Tibial artery (tissue), 4 donors: Measurements from ENCODE around the gene MYH15.

Experiments
- DNase-seq, 2 donors: peaks; one replicate each; pipeline ENCODE4 v3.0.0-alpha.2; 2019
- H3K27ac ChIP-seq, 2 donors: fragments of 200-600 bp; sonication (generic) in 1 of 2; 1 replicate in 1 of 2; 2 replicates in 1 of 2; pipeline ENCODE4 v1.5.1; 2018 to 2019; ENCODE audit warnings: mild to moderate bottlenecking in 1 of 2
- H3K27me3 ChIP-seq, 2 donors: fragments of 200-600 bp; sonication (generic) in 1 of 2; one replicate each; pipeline versions ENCODE4 v1.5.1 to v1.6.0; 2016 to 2019
- H3K36me3 ChIP-seq, 3 donors: fragments of 200-600 bp; sonication (generic) in 2 of 3; one replicate each; pipeline ENCODE4 v1.5.1; 2016 to 2019; ENCODE audit warnings: mild to moderate bottlenecking in 2 of 3
- H3K4me1 ChIP-seq, 4 donors: fragments of 200-600 bp; sonication (generic) in 2 of 4; 1 replicate in 3 of 4; 2 replicates in 1 of 4; pipeline ENCODE4 v1.5.1; 2016 to 2019
- H3K4me3 ChIP-seq, 2 donors: fragments of 200-600 bp; sonication (generic) in 1 of 2; 1 replicate in 1 of 2; 2 replicates in 1 of 2; pipeline ENCODE4 v1.5.1; 2018 to 2019; ENCODE audit warnings: mild to moderate bottlenecking in 2 of 2
- H3K9me3 ChIP-seq, 3 donors: fragments of 200-600 bp; sonication (generic) in 1 of 3; one replicate each; pipeline ENCODE4 v1.5.1; 2016 to 2019
- intact Hi-C: fragments of 100-400 bp; cut with DNase I; formaldehyde crosslinking; loops from one replicate; pipeline ENCODE4 v1.15.0; 2023; ENCODE audit warnings: low total_unique reads
- TF ChIP-seq, protein P1 (sequence below), 2 experiments: fragments of 200-600 bp in 1 of 2; fragments of 450-650 bp in 1 of 2; IDR thresholded peaks; one replicate each; pipeline ENCODE4 v1.5.1; 2017 to 2019; ENCODE audit warnings: antibody characterized with exemption in 2 of 2, mild to moderate bottlenecking in 1 of 2, moderate library complexity in 1 of 2

MYH15 gene

DNA sequence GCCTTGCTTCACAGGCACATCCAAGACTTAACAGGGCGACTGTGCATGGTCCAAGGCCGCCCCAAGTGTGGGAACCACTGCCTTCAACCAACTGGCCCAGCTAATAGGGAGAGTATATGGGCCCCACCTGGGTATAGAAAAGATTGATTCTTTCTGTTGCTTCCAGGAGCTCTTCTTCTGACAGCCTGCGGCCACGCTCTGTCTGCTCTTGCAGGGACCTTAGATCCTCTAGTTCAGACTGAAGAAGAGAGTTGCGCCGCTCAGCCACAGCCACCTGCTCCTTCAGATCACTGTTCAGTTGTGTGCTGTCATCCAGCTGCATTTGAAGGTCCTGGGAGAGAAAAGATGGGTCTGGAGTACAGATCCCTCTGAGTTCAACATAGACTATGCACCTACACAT is 111.9 kb downstream of the MYH15 start:
- no peak for DNase-seq
- no peak overlapping the region for H3K27ac ChIP-seq
- no peaks in the 10 kb centered on the region for H3K36me3 ChIP-seq
- intact Hi-C loops: no loop called here
- TF ChIP-seq, protein P1, sequence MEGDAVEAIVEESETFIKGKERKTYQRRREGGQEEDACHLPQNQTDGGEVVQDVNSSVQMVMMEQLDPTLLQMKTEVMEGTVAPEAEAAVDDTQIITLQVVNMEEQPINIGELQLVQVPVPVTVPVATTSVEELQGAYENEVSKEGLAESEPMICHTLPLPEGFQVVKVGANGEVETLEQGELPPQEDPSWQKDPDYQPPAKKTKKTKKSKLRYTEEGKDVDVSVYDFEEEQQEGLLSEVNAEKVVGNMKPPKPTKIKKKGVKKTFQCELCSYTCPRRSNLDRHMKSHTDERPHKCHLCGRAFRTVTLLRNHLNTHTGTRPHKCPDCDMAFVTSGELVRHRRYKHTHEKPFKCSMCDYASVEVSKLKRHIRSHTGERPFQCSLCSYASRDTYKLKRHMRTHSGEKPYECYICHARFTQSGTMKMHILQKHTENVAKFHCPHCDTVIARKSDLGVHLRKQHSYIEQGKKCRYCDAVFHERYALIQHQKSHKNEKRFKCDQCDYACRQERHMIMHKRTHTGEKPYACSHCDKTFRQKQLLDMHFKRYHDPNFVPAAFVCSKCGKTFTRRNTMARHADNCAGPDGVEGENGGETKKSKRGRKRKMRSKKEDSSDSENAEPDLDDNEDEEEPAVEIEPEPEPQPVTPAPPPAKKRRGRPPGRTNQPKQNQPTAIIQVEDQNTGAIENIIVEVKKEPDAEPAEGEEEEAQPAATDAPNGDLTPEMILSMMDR (IDR thresholded peaks at IDR 0.05): no peak
- no peaks in the 10 kb centered on the region for H3K4me1 ChIP-seq
- H3K27me3 ChIP-seq: no peaks in the 10 kb centered on the region
- no peaks in the 10 kb centered on the region for H3K9me3 ChIP-seq
- H3K4me3 ChIP-seq: no peak overlapping the region

DNA sequence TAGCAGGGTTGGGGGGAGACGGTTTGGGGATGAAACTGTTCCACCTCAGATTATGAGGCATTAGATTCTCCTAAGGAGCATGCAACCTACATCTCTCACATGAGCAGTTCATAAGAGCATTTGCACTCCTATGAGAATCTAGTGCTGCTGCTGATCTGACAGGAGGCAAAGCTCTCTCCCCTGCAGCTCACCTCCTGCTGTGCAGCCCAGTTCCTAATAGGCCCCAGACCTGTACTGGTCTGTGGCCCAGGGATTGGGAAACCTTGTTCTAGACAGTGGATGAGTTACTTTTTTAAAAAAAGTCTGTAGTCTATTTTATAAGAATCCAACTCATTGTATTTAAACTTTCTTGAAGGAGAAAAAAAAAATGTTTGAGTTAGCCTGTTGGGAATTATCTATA is 114.1 kb downstream of the MYH15 start:
- H3K36me3 ChIP-seq: no peaks in the 10 kb centered on the region
- no peak overlapping the region for H3K4me3 ChIP-seq
- peaks cover 0 to 5% (median 0%) of the 10 kb centered on the region in 4 donors for H3K4me1 ChIP-seq
- no peak overlapping the region for H3K27ac ChIP-seq
- DNase-seq: no peak
- intact Hi-C loops: no loop called here
- TF ChIP-seq, protein P1 (IDR thresholded peaks at IDR 0.05): no peak
- H3K27me3 ChIP-seq: no peaks in the 10 kb centered on the region
- H3K9me3 ChIP-seq: no peaks in the 10 kb centered on the region

DNA sequence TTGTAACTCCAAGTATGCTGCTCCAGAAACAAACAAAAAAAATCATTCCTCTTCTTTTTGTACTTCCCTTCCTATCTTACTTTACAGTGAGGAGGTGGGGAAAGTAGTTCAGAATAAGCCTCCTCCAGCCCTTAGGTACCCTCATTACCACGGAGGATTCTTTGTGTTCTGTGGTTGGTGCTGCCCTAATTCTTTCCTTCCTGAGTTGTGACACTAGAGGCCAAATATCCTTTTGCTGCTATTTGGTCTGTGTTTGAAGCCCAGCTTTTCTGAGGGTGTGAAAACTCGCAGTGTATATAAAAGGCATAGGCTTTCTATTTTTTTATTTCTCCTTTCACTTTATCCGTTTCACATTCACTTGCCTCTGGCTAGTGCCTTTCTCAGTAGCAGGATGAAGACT is 115.8 kb downstream of the MYH15 start:
- TF ChIP-seq, protein P1 (IDR thresholded peaks at IDR 0.05): no peak
- no peak for DNase-seq

DNA sequence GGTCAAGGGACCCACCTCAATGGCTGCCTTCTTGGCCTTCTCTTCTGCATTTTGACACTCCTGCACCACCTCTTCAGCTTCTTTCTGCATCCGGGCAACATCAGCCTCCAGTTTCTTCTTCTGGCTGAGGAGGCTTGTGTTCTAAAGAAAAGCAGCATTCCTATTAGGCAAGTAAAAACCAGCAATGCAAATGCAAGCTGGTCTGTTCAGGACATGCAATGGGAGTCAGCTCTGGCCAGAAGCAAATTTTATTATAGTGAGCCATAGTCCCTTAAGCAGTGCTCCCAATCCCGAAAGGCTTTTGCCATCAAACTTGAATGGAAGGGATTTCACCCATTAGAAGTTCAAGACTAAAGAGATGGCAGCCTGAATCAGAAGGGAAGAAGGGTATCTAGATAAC is 116.4 kb downstream of the MYH15 start:
- no peaks in the 10 kb centered on the region for H3K9me3 ChIP-seq
- intact Hi-C loops: no loop called here
- H3K4me3 ChIP-seq: no peak overlapping the region
- H3K27ac ChIP-seq: no peak overlapping the region
- DNase-seq: no peak
- H3K27me3 ChIP-seq: no peaks in the 10 kb centered on the region
- H3K4me1 ChIP-seq: peaks cover 0 to 5% (median 0%) of the 10 kb centered on the region in 4 donors
- TF ChIP-seq, protein P1 (IDR thresholded peaks at IDR 0.05): no peak
- H3K36me3 ChIP-seq: no peaks in the 10 kb centered on the region

More for the DNA sequence above, 115.8 kb downstream of the MYH15 start:
- Histone ChIP-seq H3K9me3 (no peaks in the 10 kb centered on the region), H3K27ac (no peak overlapping the region), H3K27me3 (no peaks in the 10 kb centered on the region), H3K4me3 (no peak overlapping the region), H3K4me1 (peaks cover 0 to 5% (median 0%) of the 10 kb centered on the region in 4 donors), H3K36me3 (no peaks in the 10 kb centered on the region)
- intact Hi-C loops: no loop called here

DNA sequence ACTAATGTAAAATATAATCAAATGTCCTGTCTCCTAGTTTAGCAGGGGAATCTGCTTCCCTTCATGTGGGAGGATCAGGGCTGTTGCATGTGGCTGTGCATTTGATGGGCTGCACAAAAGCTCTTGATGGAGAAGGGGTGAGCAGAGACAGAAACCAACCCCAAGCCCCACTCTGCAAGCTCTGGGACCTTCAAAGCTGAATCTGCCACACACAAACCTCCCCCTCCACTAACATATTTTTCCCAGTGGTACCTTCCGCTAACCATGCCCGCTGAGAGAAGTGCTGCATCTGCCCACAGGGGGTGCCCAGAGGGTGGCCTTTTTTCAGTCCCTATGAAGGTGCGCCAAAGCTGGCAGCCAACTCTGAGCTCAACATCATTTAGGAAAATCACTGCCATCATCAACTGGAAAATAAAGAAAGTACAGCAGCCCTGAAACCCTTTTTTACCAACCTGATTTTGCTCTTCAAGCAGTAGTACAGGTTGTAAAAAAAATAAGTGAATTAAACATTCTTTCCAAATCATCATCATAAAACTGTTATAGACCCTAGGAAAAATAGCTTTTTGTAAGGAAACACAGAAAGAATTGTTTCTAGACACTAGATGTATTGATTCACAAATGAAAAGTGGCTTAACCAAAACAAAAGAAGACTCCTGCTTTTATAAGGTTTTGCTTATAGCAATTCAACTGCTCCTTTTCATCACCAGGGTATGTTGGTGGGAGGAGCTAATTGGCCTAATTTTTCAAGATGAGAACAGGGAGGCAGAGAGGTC is 117.1 kb downstream of the MYH15 start:
- H3K27ac ChIP-seq: no peak overlapping the region
- peaks cover 0 to 5% (median 0%) of the 10 kb centered on the region in 4 donors for H3K4me1 ChIP-seq

More for the DNA sequence above, 117.1 kb downstream of the MYH15 start:
- TF ChIP-seq, protein P1 (IDR thresholded peaks at IDR 0.05): no peak
- no peak for DNase-seq
- Histone ChIP-seq H3K27me3 (no peaks in the 10 kb centered on the region), H3K36me3 (no peaks in the 10 kb centered on the region), H3K9me3 (no peaks in the 10 kb centered on the region), H3K4me3 (no peak overlapping the region)
- intact Hi-C loops: no loop called here
